Diencephalon (tissue), 1 donor: ENCODE measurements around the gene CPOX. TPM values are rescaled to one million over a fixed set of nuclear protein-coding genes. Genes with fewer than 3 reads are reported as not detected.

Experiments used
- total RNA-seq: library from RNA; depleted of rRNA; stranded (reverse); fragments of >200 nt; gene quantifications from one replicate; pipeline ENCODE4 v1.2.3, GENCODE V29; 2014

Gene CPOX
- total RNA-seq = 19.8 TPM

DNA sequence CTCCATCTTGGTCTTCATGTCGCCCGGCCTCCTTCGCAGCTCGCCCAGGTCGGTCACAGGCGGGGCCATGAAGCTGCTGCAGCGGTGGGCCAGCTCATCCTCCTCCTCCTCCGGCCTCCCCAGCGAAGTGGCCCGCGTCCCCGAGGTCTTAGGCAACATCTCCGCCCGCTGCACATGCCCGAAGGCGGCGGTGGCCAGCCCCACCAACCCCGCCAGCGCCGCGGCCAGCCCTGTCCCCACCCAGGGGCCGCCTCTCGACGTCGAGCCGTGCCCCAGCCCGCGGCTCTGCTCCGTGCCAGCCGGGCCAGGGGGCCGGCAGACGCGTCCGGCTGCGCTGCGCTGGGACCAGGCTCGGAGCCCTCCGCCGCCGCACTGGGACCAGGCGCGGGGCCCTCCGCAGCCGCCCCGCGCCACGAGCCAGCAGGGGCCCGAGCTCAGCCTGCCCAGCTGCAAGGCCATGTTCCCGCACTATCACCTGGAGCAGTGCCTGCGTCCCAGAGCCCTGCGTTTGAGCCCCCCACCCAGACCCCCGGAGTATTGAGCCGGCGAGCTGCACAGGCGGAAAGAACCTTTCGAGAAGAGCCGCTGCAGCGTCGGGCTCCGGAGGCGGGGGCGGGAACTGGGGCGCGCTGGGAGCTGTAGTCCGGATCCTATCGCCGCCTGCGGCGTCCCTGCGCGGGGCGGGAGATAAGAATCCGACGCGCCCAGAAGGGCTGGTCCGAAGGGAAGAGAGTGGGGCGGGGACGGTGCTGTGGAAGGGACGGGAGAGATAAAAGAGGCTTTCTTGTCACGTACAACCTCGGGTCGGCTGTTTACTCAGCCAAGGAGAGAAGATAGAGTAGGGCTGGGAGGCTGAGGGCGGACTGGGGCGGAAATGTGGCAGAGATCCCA is at the start of gene CPOX:
Gene CPOX (minus strand): TSS at position 566 of the 891 bp plus-strand sequence. CDS start 107 bp downstream, at position 459.

DNA sequence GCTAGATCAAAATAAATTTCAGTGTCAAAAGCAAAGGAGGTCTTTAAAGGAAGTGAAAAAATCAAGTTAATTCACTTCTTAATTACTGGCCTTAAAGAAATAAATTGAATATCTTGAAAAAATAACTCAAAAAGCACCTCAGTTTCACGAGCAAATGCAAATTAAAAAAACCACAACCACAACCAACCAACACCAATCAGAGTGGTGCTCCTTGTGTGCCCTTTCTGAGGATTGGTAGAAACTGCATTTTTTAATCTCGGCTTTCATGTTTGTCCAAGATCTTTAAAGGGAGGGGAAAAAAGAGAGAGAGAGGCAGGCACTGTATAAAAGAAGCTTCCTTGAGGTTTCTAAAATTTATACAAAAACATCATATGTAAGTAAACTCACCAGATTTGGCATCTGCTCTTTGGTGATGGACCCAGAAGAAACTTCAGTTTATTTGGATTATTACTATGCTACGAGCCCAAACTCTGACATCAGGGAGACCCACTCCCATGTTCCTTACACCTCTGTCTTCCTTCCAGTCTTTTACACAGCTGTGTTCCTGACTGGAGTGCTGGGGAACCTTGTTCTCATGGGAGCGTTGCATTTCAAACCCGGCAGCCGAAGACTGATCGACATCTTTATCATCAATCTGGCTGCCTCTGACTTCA is 61.7 kb downstream of the CPOX start, which contains the start of gene GPR15:
Gene GPR15 (plus strand): TSS at position 357 of the 653 bp plus-strand sequence. CDS start 56 bp downstream, at position 413.

Other genes with a start within 250 kb of the CPOX start
- gene OR5K4, start 239.8 kb downstream of the CPOX start, total RNA-seq = not detected
- gene OR5K3, start 202.9 kb downstream of the CPOX start, total RNA-seq = not detected
- gene OR5K1, start 130.4 kb downstream of the CPOX start, total RNA-seq = not detected
- not detected for gene OR5K2, start 95.9 kb downstream of the CPOX start, total RNA-seq
- 153 TPM for gene CLDND1, start 70.7 kb downstream of the CPOX start, total RNA-seq
- not detected for gene GPR15, start 61.6 kb downstream of the CPOX start, total RNA-seq
- 10.6 TPM for gene ST3GAL6, start 169.7 kb upstream of the CPOX start, total RNA-seq